GM12891 (cell line): ENCODE data around the gene U2AF2.
A peak's percentile ranks its signal among the peaks of the same experiment; 100 is the strongest.

ENCODE experiments used
- DNase-seq: peaks from one replicate; pipeline ENCODE4 v3.0.0; 2011; ENCODE audit warnings: low spot score; ENCODE audit not compliant: insufficient read length
- FAIRE-seq: peaks from 2 replicates; lab custom pipeline; 2011; peaks lifted over from hg19 to GRCh38; lab: Jason Lieb, UNC
- PAX5 ChIP-seq: IDR thresholded peaks from 2 replicates; pipeline ENCODE4 v1.6.1; 2011; ENCODE audit warnings: low read length, moderate library complexity, mild to moderate bottlenecking; ENCODE audit not compliant: insufficient read depth, severe bottlenecking
- POLR2A ChIP-seq: IDR thresholded peaks from 2 replicates; pipeline ENCODE4 v1.6.1; 2011; ENCODE audit warnings: low read depth, low read length, control low read depth
- POLR2AphosphoS5 ChIP-seq: IDR thresholded peaks from 2 replicates; pipeline ENCODE4 v1.6.1; 2011; ENCODE audit warnings: low read depth, low read length, control low read depth
- POU2F2 ChIP-seq: IDR thresholded peaks from 2 replicates; pipeline ENCODE4 v1.6.1; 2011; ENCODE audit warnings: low read depth, mild to moderate bottlenecking, control low read depth, low read length, moderate library complexity
- SPI1 ChIP-seq: IDR thresholded peaks from 2 replicates; pipeline ENCODE4 v1.6.1; 2011; ENCODE audit warnings: low read depth, low read length, control low read depth
- TAF1 ChIP-seq: IDR thresholded peaks from 2 replicates; pipeline ENCODE4 v1.6.1; 2011; ENCODE audit warnings: low read depth, low read length, control low read depth

U2AF2 gene

DNA sequence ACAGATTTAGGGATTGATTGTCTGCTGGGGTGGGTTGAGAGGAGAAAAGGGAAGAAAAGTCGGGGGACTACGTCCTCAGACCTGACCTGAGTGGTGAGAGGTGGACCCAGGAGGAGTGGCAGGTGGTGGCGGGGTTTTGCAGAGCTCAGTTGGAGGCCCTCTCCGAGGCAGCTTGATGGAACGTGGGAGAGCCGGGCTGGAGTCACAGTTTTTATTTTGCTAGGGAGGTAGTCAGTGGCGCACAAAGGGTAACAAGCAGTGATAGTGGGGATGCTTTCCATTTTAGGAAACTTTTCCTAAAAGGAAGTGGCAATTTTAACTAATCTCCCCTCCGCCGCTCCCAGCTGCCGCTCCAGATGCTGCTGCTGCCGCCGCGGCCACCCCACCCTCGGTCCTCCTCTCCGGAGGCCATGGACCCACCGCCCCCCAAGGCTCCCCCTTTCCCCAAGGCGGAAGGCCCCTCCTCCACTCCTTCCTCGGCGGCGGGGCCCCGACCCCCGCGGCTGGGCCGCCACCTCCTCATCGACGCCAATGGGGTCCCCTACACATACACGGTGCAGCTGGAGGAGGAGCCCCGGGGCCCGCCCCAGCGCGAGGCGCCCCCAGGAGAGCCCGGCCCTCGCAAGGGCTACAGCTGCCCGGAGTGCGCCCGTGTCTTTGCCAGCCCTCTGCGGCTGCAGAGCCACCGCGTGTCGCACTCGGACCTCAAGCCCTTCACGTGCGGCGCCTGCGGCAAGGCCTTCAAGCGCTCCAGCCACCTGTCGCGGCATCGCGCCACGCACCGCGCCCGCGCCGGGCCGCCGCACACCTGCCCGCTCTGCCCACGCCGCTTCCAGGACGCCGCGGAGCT, 12.5 kb upstream of the U2AF2 start:
- FAIRE-seq (peak; percentile 71), DNase-seq (no peak)
- TF ChIP-seq POLR2AphosphoS5, result no peak
- no peak for TF ChIP-seq POU2F2
- TF ChIP-seq SPI1, result no peak
- no peak for TF ChIP-seq POLR2A
- no peak; the same call in 1 of the 2 replicates for TF ChIP-seq TAF1
- no peak for TF ChIP-seq PAX5

DNA sequence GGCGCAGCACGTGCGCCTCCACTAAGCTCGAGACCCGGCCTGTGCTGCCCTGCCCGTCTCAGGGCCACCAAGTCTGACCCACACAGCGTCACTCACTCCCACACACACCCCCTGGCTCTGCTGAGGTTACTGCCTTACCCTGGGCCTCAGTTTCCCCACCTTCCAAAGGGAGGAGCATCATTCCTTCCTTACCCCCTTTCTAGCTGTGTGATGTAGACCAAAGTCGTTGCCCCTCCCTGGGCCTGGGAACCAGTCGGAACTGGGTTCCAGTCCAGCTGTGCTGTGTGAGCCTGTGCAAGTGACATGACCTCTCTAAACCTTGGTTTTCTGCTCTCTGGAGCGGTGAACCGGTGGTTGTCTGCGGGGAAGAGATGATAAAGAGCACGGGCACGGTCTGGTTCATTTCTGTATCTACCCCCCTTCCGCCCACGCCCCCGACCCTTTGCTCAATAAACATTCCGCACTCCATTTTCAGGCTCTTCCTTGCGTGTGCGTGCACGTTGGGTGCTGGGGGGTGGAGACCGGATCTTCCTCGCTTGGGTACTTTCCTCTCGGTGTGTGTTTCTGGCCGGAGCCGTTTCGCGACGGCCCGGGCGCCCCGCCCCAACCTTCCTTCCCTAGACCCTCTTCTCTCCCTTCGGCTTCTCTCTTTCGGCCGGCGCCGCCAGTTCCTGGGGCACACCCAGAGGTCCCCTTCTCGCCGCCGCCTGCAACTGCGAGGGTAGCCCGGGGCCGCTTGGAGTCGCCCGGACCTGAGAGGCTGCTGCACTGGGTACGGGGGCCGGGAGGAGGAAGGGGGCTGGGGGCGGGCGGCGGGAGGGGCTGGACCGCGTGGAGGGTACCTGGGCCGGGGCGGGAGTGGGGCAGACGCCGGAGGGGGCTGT, 11.6 kb upstream of the U2AF2 start, which contains the start of gene ZNF581:
Gene ZNF581 (plus strand): TSS at position 647 of the 884 bp plus-strand sequence. CDS start 923 bp downstream, outside the sequence.
- peak; percentile 92 for FAIRE-seq
- DNase-seq, result peak; percentile 83
- TF ChIP-seq TAF1 (no peak; the same call in 1 of the 2 replicates), POLR2A (0 out of 2 replicates have a peak, but pooled peaks have one; percentile 29), PAX5 (peak; percentile 42), POU2F2 (peak; percentile 54; the same call in 1 of the 2 replicates), POLR2AphosphoS5 (peak; percentile 69), SPI1 (peak; percentile 4; the same call in 1 of the 2 replicates)

GRCh38 chr19:55643887-55644176, 11.0 kb upstream of the U2AF2 start:
- TF ChIP-seq PAX5 (no peak), POU2F2 (no peak), POLR2AphosphoS5 (no peak; the same call in 1 of the 2 replicates), POLR2A (no peak), TAF1 (no peak), SPI1 (no peak)
- FAIRE-seq (no peak), DNase-seq (no peak)

- TF ChIP-seq POLR2A (no peak), POLR2AphosphoS5 (no peak), SPI1 (no peak), PAX5 (no peak), TAF1 (no peak), POU2F2 (no peak)
- DNase-seq, result no peak
- no peak for FAIRE-seq
These were observed 10.5 kb upstream of the U2AF2 start for GRCh38 chr19:55644191-55644833.

DNA sequence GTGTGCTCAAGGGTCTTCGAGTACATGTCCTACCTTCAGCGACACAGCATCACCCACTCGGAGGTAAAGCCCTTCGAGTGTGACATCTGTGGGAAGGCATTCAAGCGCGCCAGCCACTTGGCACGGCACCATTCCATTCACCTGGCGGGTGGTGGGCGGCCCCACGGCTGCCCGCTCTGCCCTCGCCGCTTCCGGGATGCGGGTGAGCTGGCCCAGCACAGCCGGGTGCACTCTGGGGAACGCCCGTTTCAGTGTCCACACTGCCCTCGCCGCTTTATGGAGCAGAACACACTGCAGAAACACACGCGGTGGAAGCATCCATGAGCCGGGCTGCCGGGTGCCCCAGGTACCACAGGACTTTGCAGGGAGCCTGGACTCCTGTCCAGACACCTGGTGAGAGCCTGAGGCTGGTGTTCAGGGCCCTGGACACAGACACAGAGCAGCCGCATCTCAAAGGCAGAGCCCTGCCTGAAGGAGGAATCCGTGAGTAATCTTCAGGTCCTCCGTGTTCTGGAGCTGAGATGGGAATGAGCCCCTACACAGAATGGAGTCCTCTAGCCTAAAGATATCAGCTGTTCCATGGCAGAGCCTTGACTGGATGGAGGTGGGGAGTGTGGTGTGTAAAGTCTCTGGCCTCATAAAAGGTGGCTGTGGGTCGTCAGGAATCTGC, 9.9 kb upstream of the U2AF2 start:
- no peak for FAIRE-seq
- no peak for TF ChIP-seq SPI1
- no peak for TF ChIP-seq POLR2A
- no peak for TF ChIP-seq POLR2AphosphoS5
- TF ChIP-seq PAX5, result no peak
- TF ChIP-seq TAF1, result no peak
- no peak for TF ChIP-seq POU2F2
- no peak for DNase-seq

GRCh38 chr19:55645512-55645881, 9.3 kb upstream of the U2AF2 start:
- TF ChIP-seq POLR2AphosphoS5 (no peak), POLR2A (no peak), TAF1 (no peak), POU2F2 (no peak), PAX5 (no peak), SPI1 (no peak)
- DNase-seq, result no peak
- no peak for FAIRE-seq

DNA sequence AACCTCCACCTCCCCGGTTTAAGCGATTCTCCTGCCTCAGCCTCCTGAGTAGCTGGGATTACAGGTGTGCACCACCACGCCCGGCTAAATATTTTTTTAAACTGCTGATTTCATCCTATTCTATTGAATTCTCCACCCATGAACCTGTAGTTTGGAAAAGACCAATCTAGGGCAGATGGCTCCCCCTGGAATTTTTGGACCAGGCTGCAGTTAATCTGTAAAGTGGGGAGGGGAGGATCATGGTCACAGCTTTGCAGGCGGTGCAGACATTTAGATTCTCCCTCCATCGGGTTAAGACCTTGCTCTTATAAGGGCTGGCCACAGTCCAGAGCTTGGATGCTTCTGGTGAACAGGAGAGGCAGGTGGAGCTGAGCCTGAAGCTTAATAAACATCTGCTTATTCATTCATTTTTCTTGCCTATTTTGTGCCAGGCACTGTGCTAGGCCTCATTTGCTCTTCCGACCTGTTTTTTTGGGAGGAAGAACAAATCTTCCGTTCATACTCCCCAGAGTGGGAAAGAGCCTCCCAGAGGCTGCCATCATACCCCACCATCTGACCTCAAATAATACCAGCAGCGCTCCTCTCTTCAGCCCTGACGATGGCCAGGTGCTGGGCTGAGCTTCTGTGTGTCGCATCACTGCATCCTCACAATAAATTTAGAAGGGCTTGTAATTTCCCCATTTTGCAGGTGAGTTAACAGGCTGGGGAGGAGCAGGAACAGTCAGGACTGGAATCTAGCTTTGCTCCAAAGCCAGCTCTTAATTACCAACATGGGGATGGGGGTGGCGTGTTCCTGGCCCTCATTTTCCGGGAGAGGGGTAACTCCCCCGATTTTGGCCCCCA, 7.7 kb upstream of the U2AF2 start:
- no peak for TF ChIP-seq SPI1
- no peak; the same call in 1 of the 2 replicates for TF ChIP-seq POLR2AphosphoS5
- no peak for TF ChIP-seq TAF1
- no peak for TF ChIP-seq PAX5
- TF ChIP-seq POLR2A, result no peak; the same call in 1 of the 2 replicates
- TF ChIP-seq POU2F2, result no peak
- FAIRE-seq (peak; percentile 41), DNase-seq (no peak)
